ENCODE results near the gene PARVB.

DNA sequence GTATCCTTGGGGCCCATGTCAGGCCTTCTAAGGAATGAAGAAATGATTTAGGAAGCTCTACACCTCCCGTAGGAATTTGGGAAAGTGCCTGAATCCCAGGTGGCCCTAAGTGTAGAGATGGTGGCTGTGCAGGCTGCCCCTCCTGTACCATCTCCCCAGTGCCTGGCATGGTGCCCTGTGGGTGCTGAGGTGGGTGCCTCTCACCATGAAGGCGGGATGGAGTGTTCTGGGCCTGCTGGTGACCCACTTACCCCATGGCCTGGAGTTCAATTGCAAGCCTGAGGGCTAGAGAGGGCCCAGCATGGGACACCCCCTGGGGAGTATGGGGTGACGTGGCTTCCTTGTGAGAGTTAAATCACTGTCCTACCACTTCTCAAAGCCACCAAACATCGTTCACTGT, 49.1 kb upstream of the PARVB start:
- TF ChIP-seq, protein P1, sequence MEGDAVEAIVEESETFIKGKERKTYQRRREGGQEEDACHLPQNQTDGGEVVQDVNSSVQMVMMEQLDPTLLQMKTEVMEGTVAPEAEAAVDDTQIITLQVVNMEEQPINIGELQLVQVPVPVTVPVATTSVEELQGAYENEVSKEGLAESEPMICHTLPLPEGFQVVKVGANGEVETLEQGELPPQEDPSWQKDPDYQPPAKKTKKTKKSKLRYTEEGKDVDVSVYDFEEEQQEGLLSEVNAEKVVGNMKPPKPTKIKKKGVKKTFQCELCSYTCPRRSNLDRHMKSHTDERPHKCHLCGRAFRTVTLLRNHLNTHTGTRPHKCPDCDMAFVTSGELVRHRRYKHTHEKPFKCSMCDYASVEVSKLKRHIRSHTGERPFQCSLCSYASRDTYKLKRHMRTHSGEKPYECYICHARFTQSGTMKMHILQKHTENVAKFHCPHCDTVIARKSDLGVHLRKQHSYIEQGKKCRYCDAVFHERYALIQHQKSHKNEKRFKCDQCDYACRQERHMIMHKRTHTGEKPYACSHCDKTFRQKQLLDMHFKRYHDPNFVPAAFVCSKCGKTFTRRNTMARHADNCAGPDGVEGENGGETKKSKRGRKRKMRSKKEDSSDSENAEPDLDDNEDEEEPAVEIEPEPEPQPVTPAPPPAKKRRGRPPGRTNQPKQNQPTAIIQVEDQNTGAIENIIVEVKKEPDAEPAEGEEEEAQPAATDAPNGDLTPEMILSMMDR (IDR thresholded peaks at IDR 0.05), result no peak
- no peak for TF ChIP-seq EZH2 (IDR thresholded peaks at IDR 0.05)

Measured in neural progenitor cell (in vitro differentiated cells).